CD4-positive, alpha-beta T cell treated with Interleukin-12 subunit alpha and Interleukin-12 subunit beta, for 1 hour (primary cell): ENCODE results near the gene TCF7.
A peak's percentile ranks its signal among the peaks of the same experiment; 100 is the strongest.

ENCODE experiments used
- DNase-seq: peaks from one replicate; pipeline ENCODE4 v3.0.0-alpha.2; 2020

The TCF7 gene

DNA sequence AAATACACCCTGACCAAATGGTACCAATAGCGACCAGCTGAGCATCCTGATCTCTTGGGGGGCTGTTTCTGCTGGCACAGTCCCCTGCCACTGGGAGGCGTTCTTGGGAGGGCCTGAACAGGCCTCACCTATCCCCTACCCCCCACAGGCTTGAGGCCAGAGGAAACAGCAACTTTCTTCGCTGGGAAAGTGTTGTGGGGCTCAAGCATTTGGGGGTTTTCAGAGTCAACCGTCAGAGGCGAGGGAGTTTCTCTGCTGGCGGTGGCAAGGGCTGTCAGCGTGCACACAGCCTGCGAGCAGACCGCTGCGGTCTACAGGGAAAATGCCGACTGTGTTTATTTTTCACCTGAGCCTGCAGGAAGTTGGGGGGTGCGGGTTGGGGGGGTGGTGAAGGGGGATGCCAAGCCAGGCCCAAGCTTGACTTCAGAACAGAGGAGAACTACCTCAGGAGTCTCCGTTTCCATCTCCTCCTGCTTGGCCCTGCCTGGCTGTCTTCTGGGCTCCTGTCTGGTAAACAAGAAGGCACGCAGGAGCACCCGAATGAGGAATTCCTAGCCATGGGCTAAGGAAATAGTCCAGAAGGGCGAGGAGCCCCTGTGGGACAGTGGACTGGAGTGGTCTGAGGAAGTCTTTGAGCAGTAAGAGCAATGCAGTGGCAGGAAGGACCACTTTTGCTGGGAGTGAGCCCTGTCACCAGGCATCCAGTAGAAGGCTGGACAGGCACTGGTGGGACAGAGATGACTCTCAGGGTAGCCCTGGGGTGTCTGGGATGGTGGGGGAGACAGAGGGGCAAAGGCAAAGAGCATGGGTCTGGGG is 18.1 kb downstream of the TCF7 start:
- DNase-seq = peak; percentile 91

DNA sequence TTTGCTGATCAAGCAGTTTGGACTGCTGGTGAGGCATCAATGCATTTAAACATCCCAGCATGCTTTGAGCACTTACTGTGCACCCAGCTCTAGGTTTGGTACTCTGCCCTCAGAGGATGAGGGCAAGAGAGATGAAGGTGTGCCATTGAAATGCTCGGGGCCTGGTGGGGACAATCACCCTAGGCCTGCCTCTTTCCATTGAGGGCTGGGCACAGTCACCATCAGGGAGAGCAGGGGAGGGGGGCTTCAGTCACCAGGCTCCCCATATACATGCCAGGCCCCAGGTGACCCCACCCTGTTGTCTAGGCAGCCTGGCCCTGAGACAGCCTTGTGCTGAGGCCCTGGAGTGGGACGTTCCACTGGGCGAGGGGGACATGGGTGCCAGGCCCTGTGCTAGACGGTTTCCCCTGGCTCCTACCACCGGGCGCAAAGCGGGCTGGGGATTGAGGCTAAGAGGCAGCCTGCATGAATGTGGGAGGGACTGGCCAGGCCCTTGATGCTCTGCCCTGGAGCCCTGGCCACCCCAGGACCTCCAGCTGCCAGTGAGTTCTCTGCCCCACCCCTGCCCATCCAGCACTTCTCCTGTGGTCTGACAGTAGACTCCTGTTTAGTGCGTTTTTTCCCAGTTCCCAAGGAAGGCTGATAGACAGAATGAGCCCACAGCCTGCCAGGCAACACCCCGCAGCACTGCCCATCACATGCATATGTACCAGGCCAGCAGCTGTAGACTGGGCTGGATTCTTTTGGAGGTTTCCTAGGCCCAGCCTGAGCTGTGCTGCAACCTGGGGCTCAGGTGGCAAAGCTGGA is 18.9 kb downstream of the TCF7 start:
- DNase-seq = no peak

DNA sequence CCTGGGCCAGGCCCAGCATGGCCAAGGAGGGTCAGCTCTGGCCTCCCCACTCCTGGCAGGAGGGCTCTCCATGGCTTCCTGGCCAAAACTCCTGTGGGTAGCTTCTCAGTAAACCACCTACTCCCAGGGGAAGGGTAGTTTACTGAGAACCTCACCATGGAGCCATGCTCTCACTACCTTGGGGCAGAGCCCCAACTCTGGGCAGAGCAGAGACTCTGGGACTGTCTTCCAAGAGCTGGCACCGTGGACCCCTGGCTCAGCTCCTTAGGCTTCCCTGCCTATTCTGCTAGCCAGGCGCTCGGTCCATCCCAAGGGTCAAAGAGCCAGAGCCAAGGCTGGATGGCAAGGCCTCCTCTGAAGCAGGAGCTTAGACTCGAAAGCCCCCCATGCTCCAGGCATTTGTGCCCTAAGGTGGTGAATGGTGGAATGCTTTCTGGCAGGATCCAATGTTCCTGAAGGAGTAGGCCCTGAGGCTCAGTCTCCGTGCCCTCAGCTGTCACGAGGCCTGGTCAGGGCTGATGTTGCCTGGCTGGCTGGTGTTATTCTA is 19.6 kb downstream of the TCF7 start:
- DNase-seq = no peak

DNA sequence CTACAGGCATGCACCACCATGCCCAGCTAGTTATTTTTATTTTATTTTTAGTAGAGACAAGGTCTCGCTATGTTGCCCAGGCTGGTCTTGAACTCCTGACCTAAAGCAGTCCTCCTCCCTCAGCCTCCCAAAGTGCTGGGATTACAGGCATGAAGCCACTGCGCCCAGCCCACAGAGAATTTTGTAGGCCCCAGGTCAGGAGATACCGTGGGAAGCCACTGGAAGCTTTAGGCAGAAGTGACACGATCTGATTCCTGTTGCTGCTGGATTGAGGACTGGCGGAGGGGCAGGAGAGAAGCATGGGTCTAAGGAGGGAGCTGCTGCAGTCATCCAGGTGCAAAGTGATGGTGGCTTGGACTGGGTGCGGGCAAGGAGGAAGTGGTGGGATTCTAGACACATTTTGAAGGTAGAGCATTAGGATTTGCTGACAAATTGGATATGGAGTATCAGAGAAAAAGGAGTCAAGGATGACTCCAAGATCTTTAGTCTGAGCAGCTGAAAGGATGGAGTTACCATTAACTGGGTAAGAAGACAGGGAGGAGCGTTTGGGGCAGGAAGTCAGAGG is 20.7 kb downstream of the TCF7 start:
- DNase-seq = no peak

DNA sequence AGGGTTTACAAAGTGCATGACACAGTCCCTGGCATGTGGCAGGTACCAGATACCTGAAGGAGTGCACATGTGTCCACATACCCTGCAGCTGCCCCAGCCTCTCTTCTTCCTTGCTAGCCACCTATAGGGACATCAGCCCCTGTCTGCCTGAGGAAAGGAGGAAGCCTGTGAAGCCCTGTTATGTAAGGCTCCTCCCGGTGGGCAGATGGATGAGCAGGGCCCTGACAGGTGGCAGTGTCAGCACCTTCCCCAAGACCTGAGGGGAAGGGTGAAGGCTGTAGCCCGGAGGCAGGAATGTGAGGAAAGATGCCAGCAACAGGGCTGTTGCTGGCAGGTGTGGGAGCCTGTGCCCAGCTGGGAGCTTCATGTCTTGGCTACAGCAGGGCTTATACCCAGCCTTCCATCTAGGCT is 21.7 kb downstream of the TCF7 start:
- DNase-seq = no peak

DNA sequence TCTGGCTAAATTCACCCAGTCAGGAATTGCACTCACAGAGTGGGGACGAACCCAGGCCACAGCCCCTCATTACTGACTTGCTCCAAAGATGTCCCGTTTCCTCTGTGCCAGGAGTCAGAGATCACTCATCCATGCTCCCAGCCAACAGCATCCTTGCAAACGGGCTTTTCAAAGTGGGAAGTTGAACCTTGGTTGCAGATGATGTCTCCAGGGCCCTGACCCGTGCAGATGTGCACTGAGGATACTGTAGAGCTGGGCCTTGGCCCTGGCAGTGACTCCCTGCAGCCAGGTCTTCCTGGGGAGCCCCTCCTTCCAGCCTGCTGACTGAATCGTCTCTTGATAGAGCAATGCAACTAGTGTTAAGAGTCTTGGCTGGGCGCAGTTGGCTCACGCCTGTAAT is 22.3 kb downstream of the TCF7 start:
- no peak for DNase-seq

DNA sequence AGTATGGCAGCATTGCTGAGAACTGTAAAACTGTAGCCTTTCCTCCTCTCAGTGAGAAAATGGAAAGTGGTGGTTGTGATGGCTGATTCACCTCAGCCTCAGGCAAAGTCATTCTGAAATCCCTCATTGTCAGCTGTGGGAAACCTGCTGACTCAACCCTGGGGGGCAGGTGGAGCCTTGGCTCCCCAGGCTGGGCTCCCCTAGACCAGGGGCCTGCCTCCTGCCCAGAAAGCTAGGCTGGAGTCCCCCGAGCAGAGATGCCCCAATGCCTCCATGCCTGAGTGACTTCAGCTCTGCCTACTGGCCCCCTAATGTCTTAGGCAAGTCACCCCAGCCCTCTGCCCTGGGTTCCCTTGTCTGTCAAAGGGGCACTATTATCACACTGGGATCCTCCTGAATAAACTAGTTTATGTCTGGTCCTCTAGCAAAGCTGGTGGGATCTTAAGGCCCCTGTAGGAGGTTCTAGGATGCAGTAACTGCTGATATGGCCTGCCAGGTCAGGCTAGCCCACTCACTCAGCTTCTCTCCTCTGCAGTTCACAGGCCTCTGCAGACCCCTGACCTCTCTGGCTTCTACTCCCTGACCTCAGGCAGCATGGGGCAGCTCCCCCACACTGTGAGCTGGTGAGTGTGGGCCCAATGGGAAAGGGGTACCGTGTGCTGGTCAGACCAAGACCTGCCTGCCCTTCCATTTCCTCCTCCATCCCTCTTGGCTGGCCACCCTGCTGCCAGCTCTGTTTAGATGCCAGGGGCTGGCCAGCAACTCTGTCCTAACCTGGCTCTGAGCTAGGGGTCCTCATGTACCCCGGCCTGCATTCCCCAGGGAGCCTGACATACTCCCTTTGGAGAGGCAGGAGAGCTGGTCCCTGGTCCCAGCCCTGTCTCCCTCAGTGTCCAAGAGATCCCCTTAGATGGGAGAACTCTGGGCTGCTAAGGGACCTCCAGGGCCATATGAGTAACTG is 24.2 kb downstream of the TCF7 start:
- DNase-seq = no peak

DNA sequence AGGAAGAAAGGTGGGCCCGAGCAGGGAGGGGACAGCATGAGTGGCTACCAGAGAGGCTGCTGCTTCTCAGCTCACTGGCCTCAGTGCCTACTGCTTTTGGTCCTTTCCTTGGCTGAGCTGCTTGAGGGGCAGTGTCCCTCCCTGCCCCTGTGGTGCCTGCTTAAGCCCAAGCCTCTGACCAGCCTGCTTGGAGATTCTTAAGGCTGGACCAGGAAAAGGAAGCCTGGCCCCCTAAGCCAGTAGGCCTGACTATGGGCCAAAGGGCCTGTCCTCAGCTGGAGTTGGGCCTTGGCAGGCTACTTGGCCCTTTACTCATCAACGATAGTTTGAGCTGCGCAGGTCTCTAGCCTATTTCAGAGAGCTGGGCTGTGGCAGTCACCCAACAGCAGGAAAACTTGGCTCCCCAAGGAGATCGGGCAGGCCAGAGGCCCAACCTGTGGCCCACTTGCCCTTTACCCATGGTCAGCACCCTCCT is 24.9 kb downstream of the TCF7 start:
- no peak for DNase-seq

DNA sequence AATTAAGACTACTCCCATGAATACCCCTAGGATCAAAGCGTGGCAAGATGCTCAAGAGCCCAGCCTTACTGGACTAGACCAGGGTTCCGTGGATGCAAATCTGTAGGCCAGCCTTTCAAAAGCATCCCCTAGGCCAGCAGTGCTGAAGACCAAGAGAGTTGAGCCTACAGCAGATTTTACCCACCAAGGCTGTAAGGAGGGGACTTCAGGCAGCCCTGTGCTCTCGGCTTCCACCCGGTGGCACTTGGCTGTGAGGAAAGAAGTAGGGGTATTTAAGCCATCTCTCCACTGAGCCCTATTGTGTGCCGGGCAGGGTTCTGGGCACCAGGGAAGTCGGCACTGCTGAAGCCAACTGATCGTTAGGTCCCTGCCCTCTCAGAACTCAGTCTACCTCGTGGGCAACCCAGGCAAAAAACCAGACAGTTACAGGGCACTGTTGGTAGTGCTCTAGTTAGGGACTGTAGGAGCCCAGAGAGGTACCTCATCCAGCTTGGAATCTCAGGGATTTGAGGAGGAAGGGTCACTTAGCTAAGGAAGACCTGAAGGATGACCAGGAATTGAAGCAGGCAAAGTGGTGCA is 25.5 kb downstream of the TCF7 start:
- no peak for DNase-seq

DNA sequence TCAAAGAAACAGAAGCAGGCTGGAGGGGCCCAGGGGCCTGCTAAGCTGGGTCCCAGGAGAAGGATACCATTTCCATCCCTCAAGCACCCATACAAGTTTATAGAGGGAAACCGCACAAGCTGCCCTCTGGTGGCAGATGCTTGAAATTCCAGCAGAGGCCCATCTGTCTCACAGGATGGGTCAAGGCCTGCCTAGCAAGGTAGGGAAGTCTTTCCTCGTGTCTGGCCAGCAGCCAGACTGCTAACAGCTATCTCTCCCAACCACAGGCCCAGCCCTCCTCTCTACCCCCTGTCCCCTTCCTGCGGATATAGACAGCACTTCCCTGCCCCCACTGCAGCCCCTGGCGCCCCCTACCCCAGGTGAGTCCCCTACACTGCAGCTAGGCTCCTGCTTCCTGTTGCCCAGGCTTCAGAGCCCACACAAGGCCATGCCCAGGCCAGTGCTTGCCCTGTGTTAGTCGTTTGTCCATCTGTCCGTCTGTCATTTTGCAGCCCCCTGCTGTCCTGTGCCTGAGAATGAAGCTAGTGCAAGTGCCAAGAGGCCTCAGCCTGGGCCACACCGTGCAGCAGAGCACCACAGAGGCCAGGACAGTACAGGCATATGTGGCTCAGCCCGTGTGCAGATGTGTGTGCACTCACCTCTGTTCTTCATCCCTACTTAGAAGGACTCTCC is 26.2 kb downstream of the TCF7 start:
- peak; percentile 71 for DNase-seq

DNA sequence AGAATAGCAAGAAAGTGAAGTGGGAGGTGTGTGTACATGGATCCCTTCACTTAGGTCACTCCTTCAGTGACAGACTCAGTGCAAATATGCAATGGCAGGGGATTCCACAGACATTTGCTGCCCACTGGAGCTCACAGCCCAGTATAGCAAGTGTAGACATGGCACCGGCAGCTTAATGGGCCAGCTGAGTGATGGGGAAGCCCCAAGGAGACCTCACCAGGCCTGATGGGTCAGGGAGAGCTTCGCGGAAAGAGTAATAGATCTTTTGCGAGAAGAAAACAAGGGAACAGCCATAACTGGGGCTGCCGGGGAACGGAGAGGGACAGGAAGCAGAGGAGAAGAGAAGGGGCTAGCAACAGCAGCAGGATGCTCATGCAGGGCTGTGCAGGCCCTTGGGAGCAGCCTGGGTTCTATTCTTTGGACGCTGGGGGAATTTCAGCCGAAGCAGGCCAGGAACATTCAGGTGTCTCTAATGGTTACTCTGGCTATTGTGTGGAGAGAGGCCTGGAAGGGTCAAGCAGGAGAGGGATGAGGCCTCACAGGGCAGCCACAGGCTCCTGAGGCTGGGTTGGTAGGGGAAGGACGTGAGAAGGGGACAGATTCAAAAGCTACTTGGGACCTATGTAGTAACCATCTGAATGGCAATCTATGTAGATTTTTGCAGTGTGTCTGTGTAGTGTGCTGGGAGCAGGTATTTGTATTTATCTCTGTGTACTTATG is 27.0 kb downstream of the TCF7 start:
- no peak for DNase-seq

DNA sequence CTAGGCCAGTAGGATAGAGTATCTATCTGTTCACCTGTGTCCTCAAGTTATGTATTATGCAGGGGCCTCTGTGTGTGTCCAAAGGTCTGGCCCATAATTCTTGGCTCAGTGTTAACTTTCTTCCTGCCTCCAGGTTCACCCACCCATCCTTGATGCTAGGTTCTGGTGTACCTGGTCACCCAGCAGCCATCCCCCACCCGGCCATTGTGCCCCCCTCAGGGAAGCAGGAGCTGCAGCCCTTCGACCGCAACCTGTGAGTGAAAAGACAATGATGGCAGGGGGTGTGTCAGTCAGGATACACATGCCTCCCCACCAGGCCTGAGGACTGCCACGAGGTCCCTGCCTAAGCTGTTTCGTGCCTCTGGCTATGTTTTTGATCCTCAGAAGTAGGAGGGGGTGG is 27.6 kb downstream of the TCF7 start:
- no peak for DNase-seq

DNA sequence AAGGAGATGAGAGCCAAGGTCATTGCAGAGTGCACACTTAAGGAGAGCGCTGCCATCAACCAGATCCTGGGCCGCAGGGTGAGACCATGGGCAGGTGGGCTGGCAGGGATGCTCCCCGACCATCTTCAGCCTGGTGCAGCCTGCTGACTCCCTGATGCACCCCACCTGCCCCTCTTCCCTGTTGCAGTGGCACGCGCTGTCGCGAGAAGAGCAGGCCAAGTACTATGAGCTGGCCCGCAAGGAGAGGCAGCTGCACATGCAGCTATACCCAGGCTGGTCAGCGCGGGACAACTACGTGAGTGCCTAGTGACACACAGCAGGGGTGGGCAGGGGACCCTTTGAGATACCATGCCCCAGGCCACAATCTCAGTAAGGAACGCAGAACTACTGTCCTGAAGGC is 28.3 kb downstream of the TCF7 start:
- no peak for DNase-seq

DNA sequence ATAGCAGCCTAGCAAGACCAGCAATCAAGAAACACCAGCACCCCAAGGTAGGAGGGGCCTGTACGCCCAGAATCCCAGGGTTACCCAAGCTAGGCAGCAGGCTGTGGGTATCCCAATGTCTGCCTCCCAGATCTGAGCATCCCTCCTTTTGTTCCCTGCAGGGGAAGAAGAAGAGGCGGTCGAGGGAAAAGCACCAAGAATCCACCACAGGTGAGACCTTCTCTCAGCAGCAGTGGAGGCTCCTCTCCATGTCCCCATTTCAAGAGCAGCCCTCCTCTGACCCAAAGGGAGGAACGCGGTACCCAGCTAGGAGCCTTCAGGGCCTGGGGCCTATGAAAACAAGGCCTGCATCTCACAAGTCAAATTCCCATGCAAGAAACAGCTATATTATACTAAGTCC is 28.9 kb downstream of the TCF7 start:
- DNase-seq = no peak

DNA sequence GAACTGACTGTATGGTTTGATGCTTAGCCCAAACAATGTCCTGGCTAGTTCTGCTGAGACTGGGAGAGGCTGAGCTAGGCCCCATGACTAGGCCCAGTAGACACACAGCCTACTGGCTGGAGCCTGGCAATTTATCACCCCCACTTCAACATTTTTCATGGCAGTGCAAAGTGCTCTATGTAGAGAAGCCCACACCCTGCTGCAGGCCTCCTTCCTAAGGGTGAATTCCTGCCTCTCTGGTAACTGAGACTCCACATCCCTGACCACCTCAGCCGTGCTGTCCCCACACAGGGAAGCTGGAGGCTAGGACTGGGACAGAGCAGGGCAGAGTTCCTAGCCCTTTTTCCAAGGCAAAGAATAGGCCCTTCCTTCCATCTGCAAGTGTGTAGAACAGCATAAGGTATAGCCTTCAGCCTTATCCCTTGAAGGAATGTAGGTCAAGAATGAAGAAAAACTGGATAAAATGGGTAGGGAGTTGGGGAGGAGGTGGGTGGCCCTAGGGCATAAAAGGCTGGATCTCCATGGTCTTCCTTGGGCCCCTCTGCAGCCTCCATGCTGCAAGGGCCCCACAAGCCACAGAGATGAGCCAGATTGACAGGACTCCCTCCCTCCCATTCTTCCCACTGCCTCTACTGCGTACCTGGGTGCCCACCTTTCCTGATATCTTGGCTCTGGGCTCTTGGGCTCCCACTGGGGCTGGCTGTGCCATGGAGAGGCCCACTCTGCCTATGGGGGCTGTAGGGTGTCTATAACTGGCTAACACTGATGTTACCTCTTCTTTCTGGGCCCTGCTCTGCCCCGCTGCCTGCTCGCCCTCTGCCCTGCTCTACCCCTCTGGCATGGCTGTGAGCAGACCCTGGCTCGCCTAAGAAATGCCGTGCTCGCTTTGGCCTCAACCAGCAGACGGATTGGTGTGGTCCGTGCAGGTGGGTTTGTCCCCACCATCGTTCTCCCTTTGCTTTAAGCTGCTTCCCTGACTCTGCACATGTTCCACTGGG is 29.8 kb downstream of the TCF7 start:
- DNase-seq = no peak

DNA sequence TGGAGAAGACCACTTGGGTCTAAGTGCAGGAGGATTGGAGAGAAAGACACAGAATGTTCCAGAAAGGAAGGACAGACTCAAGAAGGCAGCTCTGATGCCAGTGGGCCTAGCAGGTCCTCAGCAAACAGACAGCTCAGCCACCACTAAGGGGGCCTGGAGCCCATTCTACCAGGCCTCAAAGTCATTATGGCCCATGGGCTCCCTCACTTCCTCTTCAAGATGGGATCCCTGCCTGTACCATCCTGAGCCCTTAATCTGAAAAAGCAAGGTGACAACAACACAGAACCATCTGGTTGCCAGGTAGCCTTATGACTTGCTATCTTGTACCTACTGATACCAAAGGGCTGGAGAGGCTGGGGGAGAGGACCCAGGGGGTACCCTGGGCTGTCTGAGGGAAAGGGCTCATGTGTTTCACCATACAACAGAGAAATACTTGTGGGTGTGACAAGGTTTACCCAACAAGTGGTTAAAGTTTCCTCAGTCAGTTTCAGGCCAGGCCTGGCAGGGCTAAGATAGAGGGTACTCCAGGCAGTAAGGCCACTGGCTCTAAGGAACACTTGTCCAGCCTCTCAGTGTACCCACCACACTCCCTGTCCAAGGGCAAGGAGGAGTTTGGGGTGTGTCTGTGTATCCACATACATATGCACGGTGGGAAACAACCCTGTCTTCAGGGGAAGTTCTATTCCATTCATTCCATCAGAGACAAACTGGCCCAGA is 30.7 kb downstream of the TCF7 start:
- no peak for DNase-seq

DNA sequence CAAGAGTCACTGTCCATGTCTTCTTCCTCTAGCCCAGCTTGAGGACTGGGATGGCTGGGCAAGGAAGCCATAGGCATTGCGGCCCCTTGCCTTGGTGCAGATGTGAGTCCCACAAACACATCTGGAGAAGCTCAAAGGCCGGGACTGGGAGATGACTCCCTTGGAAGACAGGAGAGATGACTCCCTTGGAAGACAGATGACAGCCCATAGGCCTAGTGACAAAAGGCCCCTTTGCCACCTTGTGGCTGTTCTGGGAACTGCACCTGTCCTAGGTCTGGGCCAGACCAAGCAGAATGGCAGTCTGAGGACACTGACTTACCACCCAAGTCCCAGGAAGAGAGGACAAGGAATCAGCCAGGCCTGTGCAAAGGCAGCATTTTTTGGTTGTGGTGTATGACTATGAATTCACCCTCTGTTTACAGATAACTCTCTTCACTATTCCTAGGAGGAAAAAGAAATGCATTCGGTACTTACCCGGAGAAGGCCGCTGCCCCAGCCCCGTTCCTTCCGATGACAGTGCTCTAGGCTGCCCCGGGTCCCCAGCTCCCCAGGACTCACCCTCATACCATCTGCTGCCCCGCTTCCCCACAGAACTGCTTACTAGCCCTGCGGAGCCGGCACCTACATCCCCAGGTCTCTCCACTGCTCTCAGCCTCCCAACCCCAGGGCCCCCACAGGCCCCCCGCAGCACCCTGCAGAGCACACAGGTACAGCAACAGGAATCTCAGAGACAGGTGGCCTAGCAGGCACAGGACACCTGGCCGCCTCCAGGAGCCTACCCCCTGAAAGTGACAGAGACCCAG is 31.5 kb downstream of the TCF7 start:
- peak; percentile 85 for DNase-seq
